ENCODE measurements around the gene CHSY1. TPM values are rescaled to one million over a fixed set of nuclear protein-coding genes. Genes with fewer than 3 reads are reported as not detected.

The CHSY1 gene
- total RNA-seq, 1 experiment from 2014 or later: 47.0 TPM

DNA sequence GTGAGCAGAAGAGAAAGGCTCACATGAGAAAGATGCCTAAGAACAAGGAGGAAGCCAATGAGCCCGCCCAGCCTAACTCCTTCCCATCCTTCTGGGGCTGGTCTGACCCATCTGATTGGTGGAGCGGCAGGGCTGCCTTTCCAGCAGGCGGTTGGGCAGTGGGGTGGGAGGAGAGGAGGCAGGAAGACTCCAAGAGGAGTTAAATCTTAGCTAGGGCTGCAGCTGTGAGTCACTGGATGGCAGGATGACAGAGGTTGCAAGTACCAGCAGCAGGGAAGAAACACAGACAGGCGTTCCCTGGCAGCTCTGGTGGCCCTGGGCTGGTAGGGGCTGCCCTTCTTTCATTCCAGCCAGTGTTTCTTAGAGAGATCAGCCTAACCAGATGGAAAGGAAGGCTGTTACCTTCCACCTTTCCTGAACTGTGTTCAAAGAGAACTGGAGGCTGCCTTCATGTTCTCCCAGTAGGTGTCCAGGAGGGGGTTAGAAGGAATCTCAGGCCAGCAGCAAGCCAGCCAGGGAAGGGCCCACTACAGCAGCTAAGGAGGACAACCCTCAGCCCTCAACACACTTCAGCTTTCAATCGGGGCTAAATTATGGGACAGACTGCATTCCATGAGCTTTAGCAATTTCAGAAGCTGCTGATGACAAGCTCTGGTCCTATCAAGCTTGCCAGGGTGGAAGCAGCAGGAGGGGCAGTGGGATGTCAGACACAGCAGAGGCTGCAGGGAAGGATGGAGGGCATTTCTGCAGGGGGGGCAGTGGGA is 50.3 kb downstream of the CHSY1 start:
- ChIA-PET CTCF (interaction anchor here (0.6 kb wide), 1 partner anchor 9 kb away, joined by 5 read pairs; no protein-coding TSS in a partner anchor), POLR2A (ENCODE audit: low non-redundant PET) (no interaction called here)
- Histone ChIP-seq H3K4me3 (ENCODE audit: low read depth, low read length, poor library complexity, severe bottlenecking) (no peak overlapping the region), H3K27ac (ENCODE audit: low read depth, low read length, poor library complexity, severe bottlenecking) (no peak overlapping the region), H3K36me3 (ENCODE audit: insufficient read depth, low read length, poor library complexity, severe bottlenecking) (no peaks in the 10 kb centered on the region), H3K9me3 (ENCODE audit: low read depth, low read length, poor library complexity, severe bottlenecking) (no peaks in the 10 kb centered on the region), H3K4me1 (ENCODE audit: insufficient read depth, low read length, poor library complexity, severe bottlenecking) (peaks cover 21% of the 10 kb centered on the region), H3K27me3 (replicated peaks; ENCODE audit: insufficient read depth, low read depth, low read length, poor library complexity) (no peaks in the 10 kb centered on the region)
- intact Hi-C loops (cut with micrococcal nuclease; ENCODE audit: unreplicated experiment): no loop called here
- no TSS peak for BruUV-seq (replicated peaks)
- peak; percentile 95 for DNase-seq (ENCODE audit: low spot score)
- no peak for TF ChIP-seq CTCF (conservative IDR thresholded peaks at IDR 0.05; ENCODE audit: low read depth, low read length)
- TF ChIP-seq EZH2 (IDR thresholded peaks at IDR 0.05; ENCODE audit: borderline replicate concordance, low read depth, low read length, poor library complexity, severe bottlenecking): no peak

GRCh38 chr15:101200181-101200580 is 51.7 kb downstream of the CHSY1 start:
- H3K27ac ChIP-seq (ENCODE audit: low read depth, low read length, poor library complexity, severe bottlenecking): no peak overlapping the region
- no peak overlapping the region for H3K4me3 ChIP-seq (ENCODE audit: low read depth, low read length, poor library complexity, severe bottlenecking)
- ChIA-PET POLR2A (ENCODE audit: low non-redundant PET) (no interaction called here), CTCF (no interaction called here)
- no peak for DNase-seq (ENCODE audit: low spot score)
- intact Hi-C loops (cut with micrococcal nuclease; ENCODE audit: unreplicated experiment): no loop called here
- no peak for TF ChIP-seq CTCF (conservative IDR thresholded peaks at IDR 0.05; ENCODE audit: low read depth, low read length)
- TF ChIP-seq EZH2 (IDR thresholded peaks at IDR 0.05; ENCODE audit: borderline replicate concordance, low read depth, low read length, poor library complexity, severe bottlenecking): no peak
- H3K36me3 ChIP-seq (ENCODE audit: insufficient read depth, low read length, poor library complexity, severe bottlenecking): no peaks in the 10 kb centered on the region
- BruUV-seq (replicated peaks): no TSS peak
- peaks cover 26% of the 10 kb centered on the region for H3K4me1 ChIP-seq (ENCODE audit: insufficient read depth, low read length, poor library complexity, severe bottlenecking)
- H3K27me3 ChIP-seq (replicated peaks; ENCODE audit: insufficient read depth, low read depth, low read length, poor library complexity): no peaks in the 10 kb centered on the region
- no peaks in the 10 kb centered on the region for H3K9me3 ChIP-seq (ENCODE audit: low read depth, low read length, poor library complexity, severe bottlenecking)

DNA sequence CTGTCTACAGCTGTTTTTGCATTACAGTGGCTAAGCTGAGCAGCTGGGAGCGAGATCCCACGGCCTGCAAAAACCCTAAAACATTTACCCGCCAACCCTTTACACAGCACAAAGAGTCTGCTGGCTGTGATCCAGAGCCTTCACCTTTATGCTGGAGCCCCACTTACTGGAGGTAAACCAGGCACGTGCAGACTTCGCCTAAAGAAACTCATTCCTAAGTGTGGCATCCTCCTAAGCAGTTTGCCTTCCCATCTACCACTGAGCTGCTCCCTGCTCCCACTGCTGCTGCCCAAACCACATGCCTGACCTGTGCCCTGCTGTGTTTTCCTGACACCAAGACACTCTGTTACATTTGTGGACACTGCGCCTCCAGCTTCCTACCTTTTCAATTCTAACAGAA is 53.0 kb downstream of the CHSY1 start:
- DNase-seq (ENCODE audit: low spot score): no peak
- H3K4me3 ChIP-seq (ENCODE audit: low read depth, low read length, poor library complexity, severe bottlenecking): no peak overlapping the region
- H3K36me3 ChIP-seq (ENCODE audit: insufficient read depth, low read length, poor library complexity, severe bottlenecking): no peaks in the 10 kb centered on the region
- peaks cover 36% of the 10 kb centered on the region for H3K4me1 ChIP-seq (ENCODE audit: insufficient read depth, low read length, poor library complexity, severe bottlenecking)
- no peak for TF ChIP-seq EZH2 (IDR thresholded peaks at IDR 0.05; ENCODE audit: borderline replicate concordance, low read depth, low read length, poor library complexity, severe bottlenecking)
- no peak for TF ChIP-seq CTCF (conservative IDR thresholded peaks at IDR 0.05; ENCODE audit: low read depth, low read length)
- BruUV-seq (replicated peaks): no TSS peak
- H3K27ac ChIP-seq (ENCODE audit: low read depth, low read length, poor library complexity, severe bottlenecking): peak overlapping the region; percentile 18
- ChIA-PET CTCF (no interaction called here), POLR2A (ENCODE audit: low non-redundant PET) (no interaction called here)
- intact Hi-C loops (cut with micrococcal nuclease; ENCODE audit: unreplicated experiment): no loop called here
- no peaks in the 10 kb centered on the region for H3K27me3 ChIP-seq (replicated peaks; ENCODE audit: insufficient read depth, low read depth, low read length, poor library complexity)
- H3K9me3 ChIP-seq (ENCODE audit: low read depth, low read length, poor library complexity, severe bottlenecking): no peaks in the 10 kb centered on the region
